OCI-LY3 (cell line): Measurements from ENCODE around the gene CNTROB.

ENCODE experiments used
- H2AFZ ChIP-seq: fragments of 200-600, 300-600 bp; shearing (Covaris generic); 2 replicates; pipeline ENCODE4 v1.6.0; 2014; ENCODE audit warnings: antibody characterized with exemption, low read depth, low read length
- H3K27ac ChIP-seq: fragments of 200-600, 300-600 bp; sonication (generic); 2 replicates; pipeline ENCODE4 v1.5.1; 2014; ENCODE audit warnings: mild to moderate bottlenecking, low read length, moderate library complexity, mixed read lengths
- H3K27me3 ChIP-seq: fragments of 200-600, 300-600 bp; sonication (generic); 2 replicates; pipeline ENCODE4 v1.6.1; 2014; ENCODE audit warnings: low read depth, low read length, mixed read lengths
- H3K36me3 ChIP-seq: fragments of 200-600, 300-600 bp; sonication (generic); replicated peaks from 2 replicates; pipeline ENCODE3; 2014; ENCODE audit warnings: low read depth, low read length, mixed read lengths
- H3K4me1 ChIP-seq: fragments of 300-600, 200-600 bp; sonication (generic); 2 replicates; pipeline ENCODE4 v1.6.1; 2014; ENCODE audit warnings: low read length, mixed read lengths
- H3K4me2 ChIP-seq: fragments of 200-600, 300-600 bp; sonication (generic); 2 replicates; pipeline ENCODE4 v1.6.1; 2014; ENCODE audit warnings: low read length, mixed read lengths
- H3K4me3 ChIP-seq: fragments of 300-600, 200-600 bp; sonication (generic); 2 replicates; pipeline ENCODE4 v1.5.1; 2014; ENCODE audit warnings: antibody characterized with exemption, mild to moderate bottlenecking, low read length, moderate library complexity
- H3K79me2 ChIP-seq: fragments of 300-600, 200-600 bp; shearing (Covaris generic); 2 replicates; pipeline ENCODE4 v1.6.1; 2014; ENCODE audit warnings: mild to moderate bottlenecking, low read length, mixed read lengths
- H3K9ac ChIP-seq: fragments of 300-600, 200-600 bp; shearing (Covaris generic); 2 replicates; pipeline ENCODE4 v1.6.0; 2014; ENCODE audit warnings: mild to moderate bottlenecking, low read length, moderate library complexity
- H3K9me3 ChIP-seq: fragments of 200-600, 300-600 bp; shearing (Covaris generic); 2 replicates; pipeline ENCODE4 v1.6.1; 2014; ENCODE audit warnings: low read length, mixed read lengths; ENCODE audit not compliant: insufficient read depth
- H4K20me1 ChIP-seq: fragments of 200-600, 300-600 bp; sonication (generic); 2 replicates; pipeline ENCODE4 v1.6.1; 2016; ENCODE audit warnings: low read length, mixed read lengths; ENCODE audit not compliant: insufficient read depth
- CTCF ChIP-seq: fragments of 200-600, 300-600 bp; sonication (generic); IDR thresholded peaks from 2 replicates; pipeline ENCODE4 v1.5.1; 2014; ENCODE audit warnings: antibody characterized with exemption, low read length, low read depth
- EZH2phosphoT487 ChIP-seq: fragments of 200-600 bp; shearing (Covaris generic); IDR thresholded peaks from 2 replicates; pipeline ENCODE4 v1.6.1; 2018; ENCODE audit warnings: antibody characterized with exemption, mixed run types, low read depth

The CNTROB gene

DNA sequence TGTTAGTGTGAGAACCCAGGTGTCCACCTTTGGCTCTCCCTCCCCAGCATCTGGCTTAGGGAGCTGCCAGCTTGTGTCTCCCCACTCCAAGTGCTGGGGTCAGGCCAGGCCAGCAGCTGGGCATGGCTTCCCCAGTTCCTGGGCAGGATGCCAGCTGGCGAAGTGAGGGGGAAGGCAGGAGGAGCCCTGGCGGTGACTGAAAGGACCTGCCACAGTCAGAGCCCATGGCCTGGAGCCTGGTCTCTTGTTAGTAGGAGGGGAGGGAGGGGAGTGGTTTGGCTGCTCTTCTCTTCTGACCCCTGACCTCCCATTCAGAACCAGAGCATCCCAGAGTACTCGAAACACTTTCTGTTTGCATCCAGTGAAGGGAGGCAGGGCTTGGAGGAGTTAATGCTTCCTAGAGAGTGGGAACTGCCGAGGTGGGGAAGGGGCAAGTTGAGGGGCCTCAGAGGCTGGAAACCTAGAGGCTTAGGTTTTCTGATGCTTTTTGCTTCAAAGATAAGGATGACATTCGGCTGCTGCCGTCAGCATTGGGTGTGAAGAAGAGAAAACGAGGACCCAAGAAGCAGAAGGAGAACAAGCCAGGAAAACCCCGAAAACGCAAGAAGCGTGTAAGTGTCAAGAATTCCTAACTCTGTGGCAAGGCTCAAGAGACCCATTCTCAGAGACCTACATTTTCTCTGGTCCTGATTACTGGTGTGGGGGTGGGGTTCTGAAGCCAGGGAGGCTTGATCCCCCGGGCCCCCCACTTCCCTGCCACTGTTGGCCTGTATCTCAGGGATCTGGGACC lies 42.6 kb upstream of the CNTROB start:
- H3K4me1 ChIP-seq: peaks cover 4% of the 10 kb centered on the region; the same call in 1 of the 2 replicates
- no peak overlapping the region for H3K27ac ChIP-seq
- peaks cover 5% of the 10 kb centered on the region; the same call in 1 of the 2 replicates for H4K20me1 ChIP-seq
- no peaks in the 10 kb centered on the region for H3K27me3 ChIP-seq
- no peak overlapping the region for H3K4me3 ChIP-seq
- TF ChIP-seq CTCF (no peak), EZH2phosphoT487 (no peak)
- no peak overlapping the region for H3K4me2 ChIP-seq
- peaks cover 39% of the 10 kb centered on the region for H3K79me2 ChIP-seq
- no peaks in the 10 kb centered on the region for H3K9me3 ChIP-seq
- H2AFZ ChIP-seq: no peak overlapping the region
- peaks cover 3% of the 10 kb centered on the region for H3K36me3 ChIP-seq
- H3K9ac ChIP-seq: no peak overlapping the region

DNA sequence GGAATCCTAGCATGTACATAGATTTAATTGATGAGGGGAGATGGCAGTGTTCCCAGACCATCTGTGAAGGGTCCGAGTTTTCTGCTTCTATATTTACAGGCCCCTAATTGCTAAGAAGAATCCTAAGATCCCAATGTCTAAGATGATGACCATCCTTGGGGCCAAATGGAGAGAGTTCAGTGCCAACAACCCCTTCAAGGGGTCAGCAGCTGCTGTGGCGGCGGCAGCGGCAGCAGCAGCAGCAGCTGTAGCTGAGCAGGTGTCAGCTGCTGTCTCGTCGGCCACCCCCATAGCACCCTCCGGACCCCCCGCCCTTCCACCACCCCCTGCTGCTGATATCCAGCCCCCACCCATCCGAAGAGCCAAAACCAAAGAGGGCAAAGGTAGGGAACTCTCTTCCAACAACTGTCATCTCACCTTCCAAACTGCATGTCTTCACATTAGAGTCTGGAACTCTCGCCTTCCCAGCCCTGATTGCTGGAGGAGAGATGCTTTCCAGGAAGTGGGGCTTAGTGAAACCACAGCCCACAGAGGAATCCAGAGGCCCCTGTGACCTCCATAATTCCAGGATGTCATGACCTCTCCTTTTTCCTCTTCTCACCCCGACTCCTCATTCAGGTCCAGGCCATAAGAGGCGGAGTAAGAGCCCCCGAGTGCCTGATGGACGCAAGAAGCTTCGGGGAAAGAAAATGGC lies 38.7 kb upstream of the CNTROB start:
- Histone ChIP-seq H3K4me1 (no peaks in the 10 kb centered on the region), H2AFZ (no peak overlapping the region), H3K36me3 (peaks cover 18% of the 10 kb centered on the region)

DNA sequence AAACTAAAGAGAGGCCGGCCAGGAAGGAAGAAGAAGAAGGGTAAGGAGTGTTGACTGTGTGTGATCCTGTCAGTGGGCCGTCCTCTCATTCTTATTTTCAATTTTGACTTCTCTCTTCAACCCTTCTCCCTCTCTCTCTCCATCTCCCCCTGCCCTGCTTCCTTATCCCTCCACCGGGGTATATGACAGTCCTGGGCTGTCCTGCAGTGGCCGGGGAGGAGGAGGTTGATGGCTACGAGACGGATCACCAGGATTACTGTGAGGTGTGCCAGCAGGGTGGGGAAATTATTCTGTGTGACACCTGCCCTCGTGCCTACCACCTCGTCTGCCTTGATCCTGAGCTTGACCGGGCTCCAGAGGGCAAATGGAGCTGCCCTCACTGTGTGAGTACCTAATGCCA lies 37.8 kb upstream of the CNTROB start:
- no peak overlapping the region for H2AFZ ChIP-seq
- no peak overlapping the region for H3K27ac ChIP-seq
- no peaks in the 10 kb centered on the region for H3K9me3 ChIP-seq
- no peaks in the 10 kb centered on the region for H4K20me1 ChIP-seq
- TF ChIP-seq EZH2phosphoT487: no peak
- no peaks in the 10 kb centered on the region for H3K27me3 ChIP-seq
- no peaks in the 10 kb centered on the region for H3K79me2 ChIP-seq
- no peaks in the 10 kb centered on the region for H3K4me1 ChIP-seq
- no peak overlapping the region for H3K4me2 ChIP-seq
- no peak overlapping the region for H3K9ac ChIP-seq
- H3K4me3 ChIP-seq: no peak overlapping the region
- H3K36me3 ChIP-seq: peaks cover 27% of the 10 kb centered on the region

More for the DNA sequence above, 38.7 kb upstream of the CNTROB start:
- TF ChIP-seq EZH2phosphoT487 (no peak), CTCF (no peak)
- Histone ChIP-seq H3K4me3 (no peak overlapping the region), H3K27me3 (no peaks in the 10 kb centered on the region), H3K9ac (no peak overlapping the region), H3K79me2 (peaks cover 9% of the 10 kb centered on the region), H3K27ac (no peak overlapping the region), H3K9me3 (no peaks in the 10 kb centered on the region), H3K4me2 (no peak overlapping the region), H4K20me1 (no peaks in the 10 kb centered on the region)

GRCh38 chr17:7894866-7895265 lies 37.1 kb upstream of the CNTROB start:
- H3K27me3 ChIP-seq: no peaks in the 10 kb centered on the region
- H3K4me1 ChIP-seq: no peaks in the 10 kb centered on the region
- H3K79me2 ChIP-seq: no peaks in the 10 kb centered on the region
- H2AFZ ChIP-seq: no peak overlapping the region
- no peak overlapping the region for H3K9ac ChIP-seq
- H3K4me3 ChIP-seq: no peak overlapping the region
- H3K27ac ChIP-seq: no peak overlapping the region
- TF ChIP-seq CTCF: no peak
- TF ChIP-seq EZH2phosphoT487: no peak
- peaks cover 32% of the 10 kb centered on the region for H3K36me3 ChIP-seq
- H4K20me1 ChIP-seq: no peaks in the 10 kb centered on the region
- no peak overlapping the region for H3K4me2 ChIP-seq
- no peaks in the 10 kb centered on the region for H3K9me3 ChIP-seq
